Femur (tissue), 1 donor: ENCODE measurements around the gene PTPRO.

Source experiments
- DNase-seq: peaks from one replicate; pipeline ENCODE4 v3.0.0-alpha.2; 2017

Gene PTPRO

GRCh38 chr12:15458008-15458407 is 135.7 kb downstream of the PTPRO start:
- DNase-seq = no peak

GRCh38 chr12:15468911-15469310 is 146.6 kb downstream of the PTPRO start:
- DNase-seq = no peak

- DNase-seq = no peak
These were observed 147.0 kb downstream of the PTPRO start for GRCh38 chr12:15469356-15469755.

DNA sequence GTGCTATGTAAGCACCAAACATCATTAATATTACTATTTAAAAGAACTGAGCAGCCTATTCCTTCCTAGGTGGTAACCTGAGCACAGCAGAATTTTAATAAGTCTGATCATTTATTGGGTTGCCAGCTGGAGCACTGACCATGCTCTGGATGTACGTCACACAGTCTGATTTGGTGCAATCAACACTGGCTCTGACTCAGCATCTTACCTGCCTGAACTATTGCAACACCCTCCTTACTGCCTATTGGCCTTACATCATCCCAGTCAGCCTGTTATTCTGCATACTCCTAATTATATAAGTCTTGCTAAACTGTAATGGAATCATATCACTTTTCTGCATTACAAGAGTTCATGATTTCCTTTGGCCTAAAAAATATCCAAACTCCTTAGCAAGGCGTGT is 149.7 kb downstream of the PTPRO start:
- no peak for DNase-seq

DNA sequence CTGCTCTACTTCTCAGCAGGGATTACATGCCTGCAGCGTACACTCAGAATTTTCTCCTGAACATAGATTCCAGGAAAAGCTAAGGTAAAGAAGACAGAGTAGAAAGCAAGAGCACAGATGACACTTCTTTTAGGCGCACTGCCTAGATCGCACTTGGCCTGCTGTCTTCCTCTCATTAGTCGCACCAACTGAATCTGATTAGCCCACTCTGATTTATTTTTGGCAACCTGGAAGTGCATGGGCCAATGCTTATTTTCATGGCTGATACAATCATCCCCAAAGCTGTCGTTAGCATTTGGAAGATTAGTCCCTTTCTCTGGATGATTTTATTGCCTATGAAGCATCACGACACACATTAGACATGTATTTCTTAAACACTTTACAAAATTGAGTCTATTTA is 152.5 kb downstream of the PTPRO start:
- no peak for DNase-seq

DNA sequence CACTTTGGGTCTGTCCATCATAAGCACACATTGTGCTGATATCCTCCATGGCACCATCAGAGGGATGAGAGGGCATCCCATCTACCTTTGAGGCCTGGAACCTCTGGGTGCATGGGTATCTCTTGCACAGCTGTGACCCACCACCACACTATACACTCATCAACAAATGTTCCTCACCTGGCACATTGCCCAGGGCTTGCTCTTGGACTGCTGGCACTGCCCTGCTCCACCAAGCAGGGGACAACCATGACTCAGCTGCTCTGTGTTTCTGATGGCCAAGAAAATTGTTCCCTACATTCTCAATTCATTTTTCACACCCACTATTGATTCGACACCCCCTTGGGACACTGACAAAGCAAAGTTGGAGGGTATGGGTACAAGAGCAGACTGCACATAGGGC is 155.5 kb downstream of the PTPRO start:
- no peak for DNase-seq

DNA sequence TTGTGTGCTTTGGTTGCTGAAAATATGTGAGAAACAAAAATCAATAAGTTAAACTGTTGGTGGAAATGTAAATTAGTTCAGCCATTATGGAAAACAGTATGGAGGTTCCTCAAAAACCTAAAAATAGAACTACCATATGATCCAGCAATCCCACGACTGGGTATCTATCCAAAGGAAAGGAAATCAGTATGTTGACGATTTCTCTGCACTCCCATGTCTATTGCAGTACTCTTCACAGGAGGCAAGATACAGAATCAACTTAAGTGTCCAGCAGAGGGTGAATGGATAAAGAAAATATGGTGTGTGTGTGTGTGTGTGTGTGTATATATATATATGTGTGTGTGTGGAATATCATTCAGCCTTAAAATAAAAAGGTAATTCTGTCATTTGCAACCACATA is 159.5 kb downstream of the PTPRO start:
- DNase-seq = no peak

DNA sequence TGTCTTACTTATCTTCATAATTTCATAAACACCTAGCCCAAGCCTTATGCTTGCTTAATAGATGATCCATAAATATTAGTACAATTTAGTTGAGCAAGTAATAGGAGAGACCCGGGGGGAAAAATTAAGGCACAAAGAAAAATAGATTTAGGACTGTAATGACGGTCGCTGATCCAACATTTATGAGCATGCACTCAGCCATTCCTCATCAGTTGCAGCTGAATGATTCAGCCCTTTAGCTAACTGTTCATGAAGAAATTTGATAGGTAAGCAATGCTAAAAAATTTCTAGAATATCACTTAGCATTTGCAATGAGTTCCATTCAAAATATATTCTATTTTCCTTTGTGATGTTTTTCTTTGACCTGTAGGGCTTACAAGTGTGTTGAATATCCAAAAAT is 163.2 kb downstream of the PTPRO start:
- no peak for DNase-seq

DNA sequence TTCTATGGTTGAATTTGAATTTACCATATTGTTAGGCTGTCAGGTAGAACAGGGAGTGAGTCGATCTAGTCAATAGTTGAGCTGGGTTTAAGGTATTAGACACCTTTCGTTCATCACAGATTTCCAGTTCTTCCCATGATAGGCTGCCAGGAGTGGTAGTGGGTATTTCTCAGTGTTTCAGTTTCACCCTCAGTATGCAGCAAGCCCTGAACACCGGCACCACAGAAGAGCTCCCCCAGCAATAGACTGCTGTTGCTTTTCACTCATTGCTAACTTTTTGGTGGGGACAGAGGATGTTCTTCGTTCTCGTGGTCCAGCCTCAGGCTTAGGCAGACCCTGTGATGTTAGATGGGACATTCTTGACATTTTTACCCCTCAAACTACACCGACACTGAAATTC is 164.6 kb downstream of the PTPRO start:
- DNase-seq = no peak

DNA sequence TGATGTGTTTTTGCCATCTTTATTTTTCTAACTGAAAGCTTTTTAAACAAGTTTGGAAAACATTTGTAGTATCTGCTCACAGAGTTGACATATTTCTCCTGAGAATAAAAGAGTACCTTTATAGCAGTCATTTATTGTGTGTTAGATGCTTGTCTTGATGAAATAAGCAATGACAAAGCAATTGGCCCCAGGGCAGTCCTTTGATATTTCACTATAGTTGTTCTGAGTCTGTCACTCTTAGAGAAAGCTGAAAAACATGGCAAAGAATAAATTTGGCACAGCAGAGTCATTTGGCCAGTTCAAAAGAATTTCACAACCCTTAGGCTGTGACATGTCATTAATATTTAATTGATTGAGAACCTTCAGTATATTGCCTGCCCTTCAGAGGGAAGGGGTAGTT is 166.2 kb downstream of the PTPRO start:
- no peak for DNase-seq

DNA sequence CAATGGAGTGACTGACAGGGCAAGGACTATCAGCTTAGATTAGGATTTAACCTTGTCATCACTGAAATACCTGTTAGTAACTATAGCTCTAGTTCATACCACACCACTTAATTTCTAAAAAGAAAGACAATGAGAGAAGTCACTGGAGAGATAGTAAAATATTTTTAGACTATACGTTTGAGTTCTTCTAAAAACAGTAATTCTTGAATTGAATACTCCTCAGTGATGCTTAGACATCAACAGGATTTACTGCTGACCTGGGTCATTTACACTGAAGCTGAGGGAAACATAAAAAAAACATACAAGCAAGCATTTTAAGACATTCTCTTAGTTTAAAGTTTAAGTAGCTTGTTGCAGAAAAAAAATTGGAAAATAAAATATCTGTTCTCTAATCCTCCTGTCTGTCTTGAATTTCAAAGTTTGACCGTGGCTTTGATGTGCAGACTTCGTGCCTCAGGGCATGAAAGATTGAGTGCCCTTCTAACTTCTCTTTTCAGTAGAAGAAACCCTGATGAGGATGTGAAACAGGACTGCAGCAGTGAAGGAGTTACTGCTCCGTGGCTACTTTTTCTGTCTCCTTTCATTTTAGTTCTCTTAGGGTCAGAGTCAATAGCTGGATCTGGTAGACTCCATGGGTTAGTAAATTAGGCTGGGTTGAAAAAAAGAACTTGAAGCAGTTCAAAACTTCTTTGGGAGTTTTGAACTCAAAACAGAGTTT is 172.2 kb downstream of the PTPRO start:
- no peak for DNase-seq

DNA sequence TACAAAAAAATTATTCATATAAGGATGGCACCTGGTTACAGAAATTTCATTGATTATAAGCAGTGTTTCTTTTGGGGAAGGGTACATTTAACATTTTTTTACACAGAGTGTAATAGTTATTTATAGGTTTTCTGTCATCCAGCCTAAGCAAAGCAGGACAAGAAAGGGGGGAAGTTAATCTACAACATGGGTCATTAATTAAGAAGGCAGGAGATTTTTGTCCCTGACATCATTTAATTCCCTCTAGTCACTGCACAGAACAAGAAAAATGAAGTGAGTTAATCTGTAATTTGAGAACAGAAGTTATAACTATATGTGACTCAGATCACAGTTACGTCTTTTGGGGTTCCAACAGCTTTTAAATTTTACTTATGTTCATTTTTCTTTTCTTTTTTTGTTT is 173.4 kb downstream of the PTPRO start:
- DNase-seq = no peak

- no peak for DNase-seq
These were observed 174.4 kb downstream of the PTPRO start for GRCh38 chr12:15496738-15497137.

- no peak for DNase-seq
These were observed 175.5 kb downstream of the PTPRO start for GRCh38 chr12:15497671-15498292.

DNA sequence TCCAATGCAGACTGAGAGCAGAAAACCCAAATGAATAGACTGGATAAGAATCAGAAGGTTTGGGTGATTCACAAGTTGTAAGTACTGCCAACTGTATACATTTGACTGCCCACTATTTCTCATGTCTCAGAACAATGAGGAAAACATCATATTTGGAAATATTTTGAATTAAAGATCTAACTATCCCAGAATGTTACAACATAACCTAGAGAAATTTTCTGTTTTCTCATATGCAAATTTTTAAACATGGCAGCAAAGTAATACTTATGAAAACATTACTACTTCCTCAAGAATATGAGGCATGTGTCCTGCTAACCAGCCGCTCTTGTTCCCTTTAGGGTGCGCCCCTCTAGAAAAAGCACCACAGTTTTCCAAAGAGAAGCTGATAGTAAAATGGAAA is 179.9 kb downstream of the PTPRO start:
- no peak for DNase-seq

GRCh38 chr12:15505616-15506015 is 183.3 kb downstream of the PTPRO start:
- no peak for DNase-seq

- no peak for DNase-seq
These were observed 192.7 kb downstream of the PTPRO start for GRCh38 chr12:15515010-15515409.

DNA sequence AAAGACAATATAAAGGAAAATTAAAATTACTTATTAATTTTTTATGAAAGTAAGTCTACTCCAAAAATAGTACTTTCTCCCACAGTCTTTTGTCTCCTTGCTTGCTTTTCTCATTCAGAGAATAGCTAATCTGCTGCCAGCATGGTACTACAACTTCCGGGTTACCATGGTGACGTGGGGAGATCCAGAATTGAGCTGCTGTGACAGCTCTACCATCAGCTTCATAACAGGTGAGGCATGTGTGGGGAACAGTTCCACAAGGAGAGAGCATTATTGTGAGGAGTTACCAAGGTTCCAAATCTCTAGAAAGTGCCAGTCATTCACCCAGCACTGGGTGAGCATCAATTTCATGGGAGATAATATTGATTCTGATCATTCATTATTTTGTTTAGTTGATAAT is 197.8 kb downstream of the PTPRO start:
- no peak for DNase-seq

DNA sequence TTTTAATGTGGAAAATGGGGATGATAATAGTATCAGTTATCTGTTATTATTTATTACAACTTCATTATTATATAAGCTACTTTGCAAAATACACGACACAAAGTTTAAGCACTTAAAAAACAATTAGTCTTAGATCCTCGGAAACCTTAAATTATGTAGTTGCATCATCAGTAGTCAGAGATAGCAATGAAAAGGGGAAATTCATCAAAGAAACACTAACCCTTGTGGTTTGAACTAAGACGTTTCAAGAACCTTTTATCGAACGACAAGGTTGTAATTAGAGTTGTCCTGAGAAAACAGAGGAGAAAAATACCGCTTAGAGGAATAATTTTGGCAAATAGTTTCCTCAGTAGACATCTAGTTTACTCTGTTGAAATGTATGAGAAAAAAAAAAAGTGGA is 198.5 kb downstream of the PTPRO start:
- no peak for DNase-seq

- no peak for DNase-seq
These were observed 200.4 kb downstream of the PTPRO start for GRCh38 chr12:15522574-15523187.

GRCh38 chr12:15525441-15525840 is 203.1 kb downstream of the PTPRO start:
- DNase-seq = no peak

GRCh38 chr12:15526033-15526432 is 203.7 kb downstream of the PTPRO start:
- no peak for DNase-seq

DNA sequence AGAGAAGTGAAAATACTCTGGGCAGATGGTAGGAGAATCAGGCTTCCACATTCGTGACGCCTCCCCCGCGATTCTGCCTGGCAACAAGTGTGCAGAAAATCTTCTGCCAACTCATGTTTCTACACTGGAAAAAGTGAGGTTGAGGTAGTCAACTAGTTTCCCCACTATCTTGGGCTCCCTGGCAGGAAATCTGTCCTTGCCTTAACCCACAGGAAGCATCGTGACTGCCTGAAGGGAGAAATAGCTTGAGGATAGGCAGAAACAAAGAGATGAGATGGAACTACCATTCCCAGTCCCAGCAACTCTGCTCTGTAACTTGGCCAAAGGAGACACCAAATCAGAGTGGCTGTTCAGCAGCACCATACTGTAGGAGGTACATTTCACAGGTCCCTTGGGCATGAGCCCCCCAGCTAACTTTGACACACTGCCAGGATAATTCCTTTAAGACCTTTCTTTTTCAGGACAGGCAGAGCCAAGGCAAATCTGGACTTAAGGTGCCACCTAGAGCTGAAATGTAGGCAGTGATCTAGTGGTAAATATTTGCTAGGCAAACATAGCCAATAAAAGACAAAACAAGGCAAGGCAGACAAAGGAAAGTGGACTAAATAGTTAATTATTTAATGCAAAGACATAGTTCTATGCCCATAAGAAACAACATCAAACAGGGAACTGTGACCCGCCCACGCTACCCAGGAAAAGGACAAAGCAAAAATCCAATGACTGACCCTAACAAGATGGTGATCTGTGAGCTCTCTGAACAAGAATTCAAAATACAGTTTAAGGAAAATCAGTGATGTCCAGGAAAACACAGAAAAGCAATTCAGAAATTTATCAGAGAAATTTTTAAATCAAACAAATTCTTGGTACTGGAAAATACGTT is 205.1 kb downstream of the PTPRO start:
- DNase-seq = peak; percentile 24

DNA sequence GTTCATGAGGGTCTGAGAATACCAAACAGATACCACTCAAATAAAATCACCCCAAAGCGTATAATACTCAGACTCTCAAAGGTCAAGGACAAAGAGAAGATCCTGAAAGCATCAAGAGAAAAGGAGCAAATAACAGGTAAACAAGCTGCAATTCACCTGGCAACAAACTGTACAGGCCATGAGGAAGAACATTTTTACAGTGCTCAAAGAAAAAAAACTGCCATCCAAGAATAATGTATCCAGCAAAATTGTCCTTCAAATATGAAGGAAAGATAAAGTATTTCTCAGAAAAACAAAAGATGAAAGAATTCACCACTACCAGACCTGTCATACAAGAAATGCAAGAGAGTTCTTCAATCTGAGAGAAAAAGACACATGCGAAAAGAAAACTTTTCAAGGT is 206.4 kb downstream of the PTPRO start:
- no peak for DNase-seq
